Stimulated activated naive CD4-positive, alpha-beta T cell treated with Interleukin-2 at 50 U/mL for 16 hours (primary cell): Measurements from ENCODE around the gene YPEL1.

Experiments used
- DNase-seq: peaks from one replicate; lab custom pipeline; 2025; lab: John Stamatoyannopoulos, UW

Gene YPEL1

DNA sequence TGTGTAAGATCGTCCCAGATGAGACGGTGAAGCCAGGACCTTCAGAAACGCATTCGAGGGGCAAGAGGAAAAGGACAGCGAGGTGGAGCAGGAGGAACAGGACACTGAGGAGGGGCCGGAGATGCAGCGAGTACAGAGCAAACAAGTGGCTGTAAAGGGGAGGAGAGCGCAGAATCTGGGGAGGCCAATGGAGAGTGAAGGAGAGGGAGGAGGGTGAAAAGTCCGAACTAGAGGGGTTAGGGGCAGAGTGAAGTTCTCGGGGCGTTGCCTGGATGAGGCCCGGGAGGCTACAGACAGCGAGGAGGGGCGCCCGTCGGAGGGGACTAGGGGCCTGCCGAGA is 78.6 kb downstream of the YPEL1 start:
- DNase-seq, result no peak

GRCh38 chr22:21652547-21653545 is 82.7 kb downstream of the YPEL1 start:
- no peak for DNase-seq

- peak; percentile 77 for DNase-seq
Measured at GRCh38 chr22:21652010-21652546, 83.5 kb downstream of the YPEL1 start.

DNA sequence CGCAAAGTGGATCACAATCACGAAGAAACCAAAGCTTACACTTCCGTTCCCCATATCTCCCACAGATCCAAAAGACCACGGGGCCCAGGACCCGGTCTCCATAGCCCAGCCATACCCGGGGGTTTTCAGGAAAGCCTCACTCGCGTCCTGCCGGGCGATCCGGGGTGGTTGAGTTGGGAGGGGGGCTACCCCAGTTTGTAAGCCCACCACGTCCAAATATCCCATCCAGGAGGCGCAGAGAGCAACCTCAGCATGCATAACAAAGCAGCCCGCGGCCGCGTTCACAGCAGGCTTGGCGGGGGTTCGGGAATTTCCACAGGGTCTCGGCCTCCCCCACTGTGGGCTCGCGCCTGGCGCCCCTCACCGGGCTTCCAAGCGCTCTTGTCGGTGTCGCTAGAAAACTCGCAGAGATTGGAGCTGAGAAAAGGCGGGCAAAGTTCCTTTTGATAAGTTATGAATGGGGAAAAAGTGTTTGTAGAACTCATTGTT is 84.0 kb downstream of the YPEL1 start:
- no peak for DNase-seq

- no peak for DNase-seq
Measured at GRCh38 chr22:21650823-21651520, 84.6 kb downstream of the YPEL1 start.

GRCh38 chr22:21650280-21650679 is 85.3 kb downstream of the YPEL1 start:
- no peak for DNase-seq
